GM19193 (cell line): ENCODE results near the gene TP53.

Experiments
- POLR2A ChIP-seq: IDR thresholded peaks from 4 replicates; pipeline ENCODE4 v1.6.1; 2011; ENCODE audit not compliant: insufficient read depth, insufficient read length; ENCODE audit errors: extremely low read depth

The TP53 gene

DNA sequence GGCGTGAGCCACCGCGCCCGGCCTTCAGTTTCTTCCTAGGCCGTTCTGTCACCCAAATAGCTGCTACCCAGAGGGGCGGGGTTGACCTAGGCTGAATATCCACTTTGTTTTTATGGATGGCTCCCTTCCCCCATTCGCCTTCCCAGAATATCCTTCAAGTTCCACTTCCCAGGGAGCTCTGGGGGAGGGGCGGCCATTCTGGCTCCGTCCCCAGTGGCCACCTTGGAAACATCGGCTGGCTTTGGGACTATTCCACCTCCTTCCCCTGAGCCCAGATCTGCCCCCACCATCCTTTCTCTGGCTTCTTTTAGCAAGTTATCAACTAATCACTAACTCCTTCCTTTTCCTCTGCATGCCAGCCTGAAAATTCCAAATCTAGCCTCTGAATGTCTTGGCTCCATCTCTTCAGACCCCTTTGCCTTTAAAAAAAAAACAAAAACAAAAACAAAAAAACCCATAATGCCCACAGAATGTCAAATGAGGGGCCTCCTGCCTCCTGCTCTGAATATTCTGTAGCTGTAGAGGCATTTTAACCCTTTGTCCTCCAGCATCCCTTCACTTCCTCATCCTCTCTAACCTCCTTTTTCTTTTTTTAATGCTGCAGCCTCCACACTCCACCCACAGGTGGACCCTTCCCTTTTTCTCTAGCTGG is 30.2 kb downstream of the TP53 start:
- no peak for TF ChIP-seq POLR2A

DNA sequence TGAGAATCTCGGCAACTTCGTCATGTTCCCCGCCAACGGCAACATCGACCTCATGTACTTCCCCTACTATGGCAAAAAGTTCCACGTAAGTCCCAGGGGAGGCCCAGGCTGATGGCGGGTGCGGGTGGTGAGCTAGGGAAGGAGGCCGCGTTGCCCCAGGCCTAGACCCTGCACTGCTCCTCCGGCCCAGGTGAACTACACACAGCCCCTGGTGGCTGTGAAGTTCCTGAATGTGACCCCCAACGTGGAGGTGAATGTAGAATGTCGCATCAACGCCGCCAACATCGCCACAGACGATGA is 31.8 kb downstream of the TP53 start:
- no peak for TF ChIP-seq POLR2A

DNA sequence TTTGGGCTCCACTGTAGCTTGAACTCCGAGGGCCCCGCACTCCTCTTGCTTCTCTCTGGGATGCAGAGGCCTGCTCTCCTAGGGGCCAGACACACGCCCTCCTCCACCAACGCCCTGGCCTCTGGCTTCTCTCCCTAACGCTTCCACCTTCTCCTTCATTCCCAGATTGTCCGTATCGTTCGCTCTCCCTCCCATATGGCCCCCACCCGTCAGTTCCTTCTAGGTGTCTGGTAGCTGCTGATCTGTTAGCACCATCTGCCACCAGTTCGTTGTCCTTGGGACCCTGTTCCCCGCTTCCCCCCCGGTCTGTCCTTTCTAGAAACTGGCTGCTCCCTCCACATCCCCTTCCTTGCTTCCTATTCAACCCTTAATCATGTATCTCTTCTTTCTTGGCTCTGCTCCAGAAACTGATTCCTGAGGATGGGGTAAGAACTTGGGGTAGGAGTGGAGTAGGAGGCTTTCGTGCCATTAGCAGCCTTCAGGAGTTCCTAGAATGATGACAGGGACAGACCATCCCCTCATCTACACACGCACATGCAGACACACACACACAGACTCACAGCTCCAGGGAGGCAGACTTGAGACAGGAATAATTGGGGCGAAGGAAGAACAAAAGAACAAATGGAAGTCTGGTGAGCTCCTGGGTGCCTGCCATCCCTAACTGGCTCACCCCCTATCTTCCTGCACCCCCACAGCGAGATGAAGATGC is 32.3 kb downstream of the TP53 start:
- no peak for TF ChIP-seq POLR2A

DNA sequence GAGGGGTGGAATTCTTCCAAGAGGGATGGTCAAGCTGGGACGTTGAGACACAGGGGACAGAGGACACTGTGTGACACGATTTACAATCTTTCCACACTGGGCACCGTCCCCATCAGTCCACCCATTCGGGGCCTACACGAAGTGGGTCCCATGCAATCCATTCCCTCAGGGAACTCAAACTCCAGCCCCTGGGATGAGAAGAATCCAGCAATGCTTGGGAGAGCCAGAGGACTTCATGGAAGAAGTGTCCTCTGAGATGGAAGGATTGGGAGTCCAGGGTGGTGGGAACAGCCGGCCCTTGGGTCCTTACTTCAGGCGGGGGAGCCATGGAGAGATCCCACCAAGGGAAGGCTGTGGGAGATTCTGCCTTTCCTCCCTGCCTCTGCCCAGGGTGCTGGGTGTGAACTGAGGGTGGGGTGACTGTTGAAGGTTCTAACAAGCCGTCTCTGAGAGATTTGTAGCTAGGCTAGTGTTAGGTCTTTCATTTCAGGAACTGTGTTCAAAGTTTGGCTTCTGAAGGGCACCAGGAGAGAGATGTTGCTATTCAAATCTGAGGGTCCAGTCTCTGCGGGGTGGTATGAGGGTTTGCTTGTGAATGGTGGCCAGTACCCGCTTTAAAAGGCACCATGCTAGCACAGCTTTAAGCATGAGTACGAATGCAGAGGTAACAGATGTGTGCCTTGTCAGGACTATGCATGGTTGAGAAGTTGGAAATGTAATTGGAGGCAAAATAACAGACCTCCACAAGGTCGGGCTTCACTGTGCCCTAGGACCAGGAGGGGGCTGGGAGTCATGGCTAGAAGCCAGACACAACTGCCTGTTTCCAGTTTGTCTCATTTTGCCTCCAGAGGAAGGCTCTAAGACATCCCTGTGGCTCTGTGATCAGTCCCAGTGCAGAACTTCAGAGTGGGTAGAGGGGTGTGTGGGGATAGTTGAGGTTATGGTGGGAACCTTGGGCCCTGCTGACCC is 34.6 kb downstream of the TP53 start:
- no peak for TF ChIP-seq POLR2A

DNA sequence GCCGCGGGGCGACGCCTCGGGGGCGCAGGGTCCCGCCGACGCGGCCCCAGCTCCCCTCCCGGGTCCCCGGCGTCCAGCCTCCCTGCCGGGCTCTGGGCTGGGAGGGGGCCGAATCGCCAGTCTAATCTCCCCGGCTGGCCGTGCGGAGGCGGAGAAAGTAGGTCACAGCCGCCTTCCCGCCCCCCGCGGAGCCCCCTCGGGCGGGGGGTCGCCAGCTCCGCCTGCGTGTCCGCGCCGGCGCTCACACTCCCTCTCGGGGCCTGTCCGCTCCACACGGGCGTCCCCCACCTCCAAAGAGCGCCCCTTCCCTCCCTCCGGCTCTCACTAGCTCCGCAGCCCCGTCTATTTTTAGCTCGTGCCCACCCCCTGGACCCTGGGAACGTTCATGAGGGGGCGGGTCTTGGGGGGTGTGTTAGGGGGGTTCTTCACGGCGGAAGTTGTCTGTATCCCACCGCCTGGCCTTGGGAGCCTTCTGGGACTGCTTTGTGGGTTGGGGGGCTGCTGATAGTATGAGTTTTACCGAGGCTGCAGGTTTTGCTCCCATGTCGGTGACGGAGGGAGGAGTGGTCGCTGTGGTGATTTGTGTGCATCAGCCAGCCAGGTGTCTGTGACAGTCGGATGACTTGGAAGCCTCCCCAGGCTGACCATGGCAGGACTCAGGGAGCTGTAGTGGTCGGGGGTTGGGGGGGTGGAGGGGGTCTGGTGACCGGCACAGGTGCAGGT is 35.5 kb downstream of the TP53 start:
- no peak for TF ChIP-seq POLR2A

DNA sequence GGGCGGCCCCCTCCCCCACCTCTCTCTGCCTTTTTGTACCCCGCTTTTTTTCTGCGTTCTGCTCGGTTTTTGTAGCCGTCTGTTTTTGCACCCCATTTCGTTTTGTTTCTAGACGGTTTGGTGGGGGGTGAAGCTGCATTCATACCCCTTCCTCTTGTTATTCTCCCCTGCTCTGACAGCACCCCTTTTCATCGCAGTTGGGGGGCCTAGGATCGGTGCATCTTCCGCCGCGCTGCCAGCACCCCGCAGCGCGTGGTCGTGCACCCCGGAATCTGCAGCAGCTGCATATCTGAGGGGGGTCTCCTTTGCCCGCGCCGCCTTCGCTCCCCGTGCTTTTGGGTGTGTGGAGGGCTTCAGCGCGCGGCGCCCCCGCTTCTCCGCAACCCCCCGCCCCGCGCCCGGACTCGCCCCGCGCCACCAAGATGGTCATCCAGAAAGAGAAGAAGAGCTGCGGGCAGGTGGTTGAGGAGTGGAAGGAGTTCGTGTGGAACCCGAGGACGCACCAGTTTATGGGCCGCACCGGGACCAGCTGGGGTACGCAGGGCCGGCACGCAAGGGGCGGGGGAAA is 36.1 kb downstream of the TP53 start:
- TF ChIP-seq POLR2A: no peak

DNA sequence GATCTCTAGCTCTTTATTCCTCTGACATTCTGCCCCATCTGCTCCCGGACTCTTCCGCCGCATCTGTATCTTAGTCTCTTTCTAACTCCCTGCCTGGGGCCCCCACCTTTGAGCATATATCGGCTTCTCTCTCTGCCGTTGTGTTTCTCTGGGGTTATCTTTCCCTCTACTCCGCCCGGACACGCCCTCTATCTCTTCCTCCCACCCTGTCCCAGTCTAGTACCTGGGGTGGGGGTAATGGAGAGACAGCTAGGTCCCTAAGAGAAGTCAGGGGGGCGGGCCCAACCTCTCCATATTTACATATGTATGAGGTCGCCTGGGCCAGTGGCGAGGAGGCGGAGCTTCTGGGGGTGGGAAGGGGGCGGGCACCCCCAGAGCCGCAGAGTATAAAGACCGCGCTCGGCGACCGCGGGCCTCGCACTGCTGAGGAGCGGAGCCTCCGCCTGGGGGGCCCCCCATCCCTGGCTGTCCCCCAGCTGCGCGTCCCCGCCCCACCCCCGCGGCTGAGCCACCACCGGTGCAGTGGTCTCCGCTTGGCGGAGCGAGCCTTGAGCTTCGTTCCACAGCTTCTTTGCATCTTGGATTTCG is 36.7 kb downstream of the TP53 start, which contains the start of gene ATP1B2:
ATP1B2 (plus strand) TSS at position 418 of the 588 bp plus-strand sequence. CDS start 593 bp downstream, outside the sequence.
- TF ChIP-seq POLR2A: no peak

DNA sequence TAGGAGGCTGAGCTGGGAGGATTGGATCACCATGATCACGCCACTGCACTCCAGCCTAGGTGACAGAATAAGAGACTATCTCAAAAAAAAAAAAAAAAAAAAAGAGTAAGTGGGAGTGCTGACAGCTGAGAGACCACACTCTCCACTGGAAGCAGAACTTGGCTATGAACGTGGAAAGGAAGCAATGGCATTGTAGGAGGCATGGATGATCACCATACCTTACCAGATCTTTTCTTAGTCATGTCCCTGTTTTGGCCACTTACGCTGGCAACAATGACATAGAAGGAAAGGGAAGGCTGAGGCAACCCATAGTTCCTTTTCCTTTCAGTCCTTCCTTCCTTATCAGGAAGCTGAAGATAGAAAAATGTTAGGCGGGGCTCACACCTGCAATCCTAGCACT is 40.3 kb downstream of the TP53 start:
- no peak for TF ChIP-seq POLR2A

DNA sequence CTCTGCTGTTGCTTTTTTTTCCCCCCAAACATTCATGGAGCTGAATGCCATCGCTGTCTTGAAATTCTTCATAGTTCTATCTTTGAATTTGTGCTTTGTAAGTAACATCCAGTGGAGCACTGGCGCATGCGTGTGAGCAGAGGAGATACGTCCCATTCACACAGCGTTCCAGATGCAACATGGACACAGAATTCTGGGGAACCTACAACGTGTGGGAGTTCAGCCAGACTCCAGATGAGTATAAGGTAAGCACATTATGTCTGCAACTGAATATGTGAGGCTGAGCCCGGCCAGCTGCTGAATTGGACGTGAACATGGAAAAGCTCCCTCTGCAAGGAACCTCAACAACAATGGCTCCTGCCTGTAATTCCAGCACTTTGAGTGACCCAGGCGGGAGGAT is 40.8 kb downstream of the TP53 start:
- TF ChIP-seq POLR2A: no peak

DNA sequence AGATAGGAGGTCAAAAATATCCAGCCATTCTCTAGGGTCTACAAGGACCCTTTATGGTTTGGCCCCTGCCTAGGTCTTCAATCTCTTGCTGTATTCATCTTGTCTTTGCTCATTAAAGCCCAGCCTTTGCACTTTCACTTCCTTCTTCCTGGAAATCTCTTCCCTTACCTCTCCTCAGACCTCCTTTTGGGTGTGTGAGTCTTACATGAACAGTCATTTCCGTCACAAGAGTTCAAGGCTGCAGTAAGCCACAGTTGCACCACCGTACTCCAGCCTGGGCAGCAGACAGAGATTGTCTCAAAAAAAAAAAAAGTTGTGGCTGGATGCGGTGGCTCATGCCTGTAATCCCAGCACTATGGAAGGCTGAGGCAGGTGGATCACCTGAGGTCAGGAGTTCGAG is 42.5 kb downstream of the TP53 start:
- no peak for TF ChIP-seq POLR2A

DNA sequence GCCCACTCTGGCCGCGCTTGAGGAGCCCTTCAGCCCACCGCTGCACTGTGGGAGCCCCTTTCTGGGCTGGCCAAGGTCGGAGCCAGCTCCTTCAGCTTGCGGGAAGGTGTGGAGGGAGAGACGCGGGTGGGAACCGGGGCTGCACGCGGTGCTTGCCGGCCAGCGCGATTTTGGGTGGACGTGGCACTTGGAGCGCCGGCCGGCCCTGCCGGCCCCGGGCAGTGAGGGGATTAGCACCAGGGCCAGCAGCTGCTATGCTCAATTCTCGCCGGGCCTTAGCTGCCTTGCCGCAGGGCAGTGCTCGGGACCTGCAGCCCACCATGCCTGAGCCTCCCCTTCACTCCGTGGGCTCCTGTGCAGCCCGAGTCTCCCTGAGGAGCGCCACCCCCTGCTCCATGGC is 46.5 kb downstream of the TP53 start:
- no peak for TF ChIP-seq POLR2A

DNA sequence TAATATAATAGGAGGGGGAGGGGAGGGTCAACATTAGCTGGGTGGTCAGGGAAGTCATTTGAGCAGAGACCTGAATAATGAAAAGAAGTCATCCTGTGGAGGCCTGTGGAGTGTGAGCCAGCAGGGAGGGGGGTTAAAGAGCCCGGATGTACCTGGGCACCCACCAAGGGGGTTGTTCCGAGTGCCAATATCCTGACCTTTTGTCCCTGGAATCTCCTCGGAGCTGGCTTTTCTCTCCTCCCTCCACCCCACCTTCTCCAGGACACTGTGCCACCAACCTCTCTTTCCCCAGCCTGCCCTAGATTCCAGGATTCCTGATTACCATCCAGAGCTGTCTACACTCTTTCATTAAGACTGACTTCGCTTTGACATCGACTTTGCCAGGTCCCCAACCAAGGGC is 51.1 kb downstream of the TP53 start:
- no peak for TF ChIP-seq POLR2A

DNA sequence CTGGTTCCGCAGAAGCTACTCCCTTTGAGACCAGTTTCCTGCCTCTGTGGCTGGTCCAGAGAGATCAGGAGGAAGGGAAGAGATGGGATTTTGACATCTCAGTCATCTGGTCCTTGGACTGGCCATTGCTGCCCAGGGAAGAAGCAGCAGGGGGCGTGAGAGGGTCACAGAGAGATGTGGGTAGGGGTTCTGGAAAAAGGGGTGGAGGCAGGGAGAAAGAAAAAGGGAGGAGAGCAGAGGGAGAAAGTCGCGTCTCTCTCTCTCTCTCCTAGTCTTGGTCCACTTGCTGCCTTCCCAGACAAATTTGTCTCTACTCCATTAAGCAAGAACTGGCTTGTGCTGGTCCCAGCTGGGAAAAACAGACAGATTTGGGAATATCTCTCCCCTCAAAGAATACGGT is 52.9 kb downstream of the TP53 start:
- TF ChIP-seq POLR2A: no peak

DNA sequence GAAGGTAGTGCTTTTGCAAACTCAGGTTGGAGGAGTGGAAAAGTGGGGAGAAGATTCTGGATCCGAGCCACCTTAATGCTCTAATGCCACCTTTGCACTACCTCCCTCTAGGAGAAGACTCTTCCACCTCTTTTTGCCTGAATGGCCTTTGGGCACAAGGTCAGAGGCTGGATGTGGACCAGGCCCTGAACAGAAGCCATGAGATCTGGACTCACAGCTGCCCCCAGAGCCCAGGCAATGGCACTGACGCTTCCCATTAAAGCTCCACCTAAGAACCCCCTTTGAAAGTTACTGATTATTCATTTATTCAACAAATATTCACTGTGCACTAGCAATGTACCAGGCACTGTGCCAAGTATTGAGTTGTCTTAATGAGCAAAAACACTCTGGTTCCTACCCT is 54.2 kb downstream of the TP53 start:
- TF ChIP-seq POLR2A: no peak
